Measurements from ENCODE around the gene CEMIP.

CEMIP gene

GRCh38 chr15:80967991-80968510, 188.9 kb downstream of the CEMIP start:
- intact Hi-C loops (cut with DNase I) = no loop called here
- no peak for DNase-seq

- intact Hi-C loops (cut with DNase I) = no loop called here
- no peak for DNase-seq
Measured at GRCh38 chr15:80969316-80969715, 190.1 kb downstream of the CEMIP start.

GRCh38 chr15:80970018-80970657, 191.0 kb downstream of the CEMIP start:
- peak in 8 of 10 donors; percentile 39 to 92 (median 66) for DNase-seq
- intact Hi-C loops (cut with DNase I) = loop anchor here (2.0 to 5.0 kb wide), 4 partner anchors 191 to 515 kb away; partner anchors contain the start of gene CEMIP

- intact Hi-C loops (cut with DNase I) = loop anchor here (2.0 to 5.0 kb wide), 4 partner anchors 192 to 516 kb away; partner anchors contain the start of gene CEMIP
- no peak for DNase-seq
Measured at GRCh38 chr15:80970658-80971057, 191.5 kb downstream of the CEMIP start.

- intact Hi-C loops (cut with DNase I) = loop anchor here (2.0 to 5.0 kb wide), 4 partner anchors 192 to 516 kb away; partner anchors contain the start of gene CEMIP
- no peak for DNase-seq
Measured at GRCh38 chr15:80971143-80971542, 192.0 kb downstream of the CEMIP start.

- DNase-seq = no peak
- intact Hi-C loops (cut with DNase I) = loop anchor here (5.0 kb wide), 2 partner anchors 355 to 405 kb away; no protein-coding TSS in a partner anchor
Measured at GRCh38 chr15:80972276-80972675, 193.1 kb downstream of the CEMIP start.

- intact Hi-C loops (cut with DNase I) = loop anchor here (5.0 kb wide), 3 partner anchors 132 to 408 kb away; no protein-coding TSS in a partner anchor
- DNase-seq = no peak
Measured at GRCh38 chr15:80974914-80975313, 195.7 kb downstream of the CEMIP start.

GRCh38 chr15:80976851-80977250, 197.7 kb downstream of the CEMIP start:
- intact Hi-C loops (cut with DNase I) = loop anchor here (1.0 to 5.0 kb wide), 2 partner anchors 130 to 288 kb away; no protein-coding TSS in a partner anchor
- no peak for DNase-seq

- peak in 8 of 10 donors; percentile 26 to 95 (median 72) for DNase-seq
- intact Hi-C loops (cut with DNase I) = loop anchor here (1.0 to 5.0 kb wide), 2 partner anchors 130 to 288 kb away; no protein-coding TSS in a partner anchor
Measured at GRCh38 chr15:80977627-80978036, 198.5 kb downstream of the CEMIP start.

- DNase-seq = no peak
- intact Hi-C loops (cut with DNase I) = loop anchor here (5.0 kb wide), 1 partner anchor 128 kb away; no protein-coding TSS in a partner anchor
Measured at GRCh38 chr15:80978685-80979329, 199.6 kb downstream of the CEMIP start.

- intact Hi-C loops (cut with DNase I) = loop anchor here (5.0 kb wide), 1 partner anchor 128 kb away; no protein-coding TSS in a partner anchor
- no peak for DNase-seq
Measured at GRCh38 chr15:80979538-80980200, 200.5 kb downstream of the CEMIP start.

- intact Hi-C loops (cut with DNase I) = no loop called here
- DNase-seq = no peak
Measured at GRCh38 chr15:80982205-80982604, 203.0 kb downstream of the CEMIP start.

GRCh38 chr15:80982839-80983238, 203.7 kb downstream of the CEMIP start:
- no peak for DNase-seq
- intact Hi-C loops (cut with DNase I) = no loop called here

- no peak for DNase-seq
Measured at GRCh38 chr15:80984856-80985255, 205.7 kb downstream of the CEMIP start.

GRCh38 chr15:80985981-80986380, 206.8 kb downstream of the CEMIP start:
- intact Hi-C loops (cut with DNase I) = no loop called here
- DNase-seq = no peak

More at GRCh38 chr15:80984856-80985255, 205.7 kb downstream of the CEMIP start:
- intact Hi-C loops (cut with DNase I) = no loop called here

GRCh38 chr15:80986487-80986886, 207.3 kb downstream of the CEMIP start:
- intact Hi-C loops (cut with DNase I) = no loop called here
- no peak for DNase-seq

- no peak for DNase-seq
- intact Hi-C loops (cut with DNase I) = no loop called here
Measured at GRCh38 chr15:80988148-80988796, 209.1 kb downstream of the CEMIP start.

- no peak for DNase-seq
- intact Hi-C loops (cut with DNase I) = no loop called here
Measured at GRCh38 chr15:80989081-80989517, 209.9 kb downstream of the CEMIP start.

GRCh38 chr15:80989518-80990478, 210.6 kb downstream of the CEMIP start, which contains the start of gene MESD:
TSS of gene MESD (minus strand) at chr15:80989819. CDS start at chr15:80989791, 28 bp downstream.
- intact Hi-C loops (cut with DNase I) = no loop called here
- DNase-seq = peak; percentile 92 to 99 (median 98)
